ENCODE measurements around the gene DGKI.
"Not testable (repeated sequence)": the region's sequence is repeated elsewhere in the genome, so short reads cannot be mapped to it uniquely, and the experiment has no call there.

The DGKI gene

DNA sequence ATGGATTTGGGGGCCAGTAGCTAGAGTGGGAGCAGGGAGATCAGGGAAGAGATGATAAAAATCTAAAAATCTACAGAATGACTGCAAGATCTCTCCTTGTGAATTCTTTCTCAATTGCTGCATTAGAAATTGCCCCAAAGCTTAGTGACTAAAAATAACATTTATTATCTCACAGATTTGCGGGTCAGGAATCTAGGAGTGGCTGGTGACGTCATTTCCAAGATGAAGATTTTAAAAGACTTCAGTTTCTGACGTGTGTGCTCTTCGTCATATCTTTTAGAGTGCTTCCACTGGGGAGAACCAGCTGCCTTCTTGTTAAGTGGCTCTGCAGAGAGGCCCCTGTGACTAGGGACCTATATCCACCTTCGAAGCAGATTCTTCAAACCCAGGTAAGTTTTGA is 112.6 kb downstream of the DGKI start:
- DNase-seq (ENCODE audit: low spot score) = no peak

- no peak for DNase-seq (ENCODE audit: low spot score)
These were observed 114.6 kb downstream of the DGKI start for GRCh38 chr7:137732168-137732567.

GRCh38 chr7:137731436-137731835 is 115.3 kb downstream of the DGKI start:
- no peak for DNase-seq (ENCODE audit: low spot score)

- no peak for DNase-seq (ENCODE audit: low spot score)
These were observed 118.3 kb downstream of the DGKI start for GRCh38 chr7:137728426-137728825.

DNA sequence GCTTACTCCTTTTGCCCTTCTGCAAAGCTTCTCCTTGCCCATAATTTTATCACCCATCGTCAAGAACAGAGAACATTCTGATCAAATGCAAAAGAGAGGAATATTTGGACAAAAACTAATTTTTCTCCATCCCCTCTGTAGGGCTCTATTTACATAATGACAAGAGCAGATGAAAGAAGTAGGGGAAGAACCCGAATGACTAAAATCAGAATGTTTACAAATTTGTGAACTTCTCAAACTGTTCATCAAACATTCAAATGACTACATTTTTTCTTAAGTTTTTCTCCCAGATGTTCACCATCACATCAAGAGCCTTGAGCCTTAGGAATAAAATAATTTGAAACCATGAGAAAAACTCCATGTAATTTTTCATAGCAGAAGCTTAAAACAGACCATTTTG is 119.4 kb downstream of the DGKI start:
- no peak for DNase-seq (ENCODE audit: low spot score)

- no peak for DNase-seq (ENCODE audit: low spot score)
These were observed 128.4 kb downstream of the DGKI start for GRCh38 chr7:137718355-137718754.

DNA sequence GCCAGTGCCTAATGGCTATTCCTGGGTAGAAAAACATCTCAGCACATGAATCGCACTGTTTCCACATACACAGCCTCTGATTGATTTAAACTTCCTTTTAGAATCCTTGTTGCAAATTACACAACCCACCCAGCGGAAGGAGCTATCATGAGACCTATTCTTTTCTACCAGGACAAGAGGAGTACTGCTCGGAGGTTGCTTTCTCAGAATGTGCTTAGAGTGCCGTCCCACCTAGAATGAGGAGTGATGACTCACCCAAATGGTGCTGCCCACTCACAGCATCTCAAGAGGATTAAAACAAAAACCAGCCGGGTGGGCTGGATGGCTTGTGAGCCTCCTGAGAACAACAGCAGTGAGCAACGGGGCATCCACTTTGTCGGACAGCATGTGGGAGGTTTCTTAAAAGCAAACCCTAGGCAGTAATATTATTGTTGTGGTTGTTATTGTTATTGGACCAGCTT is 128.9 kb downstream of the DGKI start:
- no peak for DNase-seq (ENCODE audit: low spot score)

- no peak for DNase-seq (ENCODE audit: low spot score)
These were observed 129.7 kb downstream of the DGKI start for GRCh38 chr7:137717045-137717444.

GRCh38 chr7:137716061-137716460 is 130.7 kb downstream of the DGKI start:
- no peak for DNase-seq (ENCODE audit: low spot score)

- DNase-seq (ENCODE audit: low spot score) = no peak
These were observed 131.2 kb downstream of the DGKI start for GRCh38 chr7:137715533-137715932.

DNA sequence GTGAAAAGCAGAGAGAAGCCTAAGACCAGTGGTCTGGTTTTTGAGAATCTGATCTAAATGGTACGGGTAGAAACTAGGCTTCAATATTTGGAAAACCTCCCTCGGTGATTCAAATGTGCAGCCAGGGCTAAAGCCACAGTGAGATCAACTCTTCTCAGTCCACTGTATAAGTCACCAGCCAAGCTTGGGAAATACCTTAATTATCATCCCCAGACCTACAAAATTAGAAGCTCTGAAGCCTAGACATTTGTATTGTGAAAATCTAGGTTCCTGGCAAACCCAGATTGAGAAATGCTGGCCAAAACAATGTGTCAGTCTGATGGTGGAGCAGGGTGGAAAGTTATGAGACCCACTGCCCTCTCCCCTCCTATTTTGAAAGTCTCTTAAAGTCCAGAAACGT is 131.7 kb downstream of the DGKI start:
- DNase-seq (ENCODE audit: low spot score) = no peak

DNA sequence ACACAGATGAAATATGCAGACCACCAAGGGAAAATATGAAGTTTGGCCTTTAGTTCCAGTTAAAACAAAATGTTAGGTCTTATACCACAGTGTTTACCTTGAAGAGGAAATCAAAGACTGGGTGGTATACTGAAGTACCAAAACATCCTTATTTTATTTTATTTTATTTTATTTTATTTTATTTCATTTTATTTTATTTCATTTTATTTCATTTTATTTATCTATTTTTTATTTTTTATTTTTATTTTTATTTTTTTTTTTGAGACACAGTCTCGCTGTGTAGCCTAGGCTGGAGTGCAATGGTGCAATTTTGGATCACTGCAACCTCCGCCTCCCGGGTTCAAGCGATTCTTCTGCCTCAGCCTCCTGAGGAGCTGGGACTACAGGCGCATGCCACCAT is 140.4 kb downstream of the DGKI start:
- not testable (repeated sequence) for DNase-seq (ENCODE audit: low spot score)

DNA sequence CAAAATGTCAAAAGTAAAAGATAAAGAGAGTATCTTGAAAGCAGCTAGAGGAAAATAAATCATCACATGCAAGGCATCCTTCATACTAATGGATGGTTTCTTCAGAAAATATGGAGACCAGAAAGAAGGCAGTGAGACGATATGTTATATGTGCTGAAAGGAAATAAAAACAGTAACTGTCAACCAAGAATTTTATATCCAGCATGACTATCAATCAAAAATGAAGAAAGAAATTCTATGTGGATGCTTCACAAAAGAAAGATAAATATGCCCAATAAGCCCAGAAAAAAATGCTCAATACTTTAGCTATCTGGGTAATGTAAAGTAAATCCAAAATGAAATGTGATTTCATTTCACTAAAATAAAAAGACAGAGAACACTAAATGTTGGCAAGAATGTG is 142.1 kb downstream of the DGKI start:
- no peak for DNase-seq (ENCODE audit: low spot score)

DNA sequence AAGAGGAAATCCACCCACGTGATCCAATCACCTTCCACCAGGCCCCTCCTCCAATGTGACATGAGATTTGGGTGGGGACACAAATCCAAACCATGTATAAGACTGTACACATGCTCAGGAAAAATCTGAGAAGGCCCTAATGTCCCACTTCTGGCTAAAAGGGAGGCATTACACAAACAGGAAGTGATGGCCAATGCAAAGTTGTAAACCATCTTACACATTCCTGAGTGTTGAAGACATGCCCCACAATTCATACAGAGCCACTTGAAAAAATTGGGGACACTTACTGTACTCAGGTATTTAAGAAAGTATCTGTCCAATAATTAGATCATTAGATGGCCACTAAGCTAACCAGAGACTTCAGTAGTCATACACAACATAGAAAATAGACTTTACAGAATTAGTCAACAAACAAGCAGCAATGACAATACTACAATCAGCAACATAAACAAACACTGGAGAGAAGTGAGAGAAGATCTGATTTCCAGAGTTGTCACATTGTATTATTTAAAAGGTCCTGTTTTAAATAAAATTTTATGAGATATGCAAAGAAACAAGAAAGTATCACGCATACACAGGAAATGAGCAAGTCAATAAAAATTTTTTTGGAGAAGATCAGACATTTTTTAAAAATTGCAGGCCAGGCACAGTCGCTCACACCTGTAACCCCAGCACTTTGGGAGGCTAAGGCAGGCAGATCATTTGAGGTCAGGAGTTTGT is 143.3 kb downstream of the DGKI start:
- DNase-seq (ENCODE audit: low spot score) = no peak

DNA sequence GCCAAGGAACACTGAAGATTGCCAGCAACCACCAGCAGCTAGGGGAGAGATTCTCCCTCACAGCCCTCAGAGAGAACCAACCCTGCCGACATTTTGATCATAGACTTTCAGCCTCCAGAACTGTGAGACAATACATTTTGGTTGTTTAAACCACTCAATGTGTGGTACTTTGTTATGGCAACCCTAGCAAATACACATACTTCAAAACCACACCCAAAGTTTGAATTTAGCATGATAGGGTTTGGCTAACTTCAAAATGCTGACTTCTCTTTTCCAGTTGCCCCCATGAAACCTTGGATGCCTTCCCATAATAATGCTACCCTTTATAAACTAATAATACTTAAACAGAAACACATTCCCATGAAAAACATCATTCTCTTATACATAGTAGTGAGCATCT is 149.8 kb downstream of the DGKI start:
- DNase-seq (ENCODE audit: low spot score) = no peak

- no peak for DNase-seq (ENCODE audit: low spot score)
These were observed 150.4 kb downstream of the DGKI start for GRCh38 chr7:137696376-137696775.

DNA sequence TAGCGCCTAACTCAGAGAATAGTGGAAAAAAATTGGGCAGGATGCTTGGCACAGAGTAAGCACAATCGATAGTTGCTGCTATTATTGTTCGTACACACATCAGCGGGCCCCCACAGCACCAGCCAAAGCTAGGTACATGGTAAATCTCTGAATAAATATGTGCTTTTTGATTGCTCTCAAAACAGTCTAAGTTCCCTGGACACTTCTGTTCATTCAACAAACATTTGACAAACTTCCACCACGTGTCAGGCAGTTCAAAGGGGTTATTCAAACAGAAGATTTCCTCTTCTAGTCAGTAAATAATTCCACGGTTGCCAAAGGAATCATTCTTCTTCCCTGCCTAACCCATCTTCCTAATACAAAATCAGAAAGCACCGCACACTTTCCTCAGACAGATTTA is 150.8 kb downstream of the DGKI start:
- DNase-seq (ENCODE audit: low spot score) = no peak

DNA sequence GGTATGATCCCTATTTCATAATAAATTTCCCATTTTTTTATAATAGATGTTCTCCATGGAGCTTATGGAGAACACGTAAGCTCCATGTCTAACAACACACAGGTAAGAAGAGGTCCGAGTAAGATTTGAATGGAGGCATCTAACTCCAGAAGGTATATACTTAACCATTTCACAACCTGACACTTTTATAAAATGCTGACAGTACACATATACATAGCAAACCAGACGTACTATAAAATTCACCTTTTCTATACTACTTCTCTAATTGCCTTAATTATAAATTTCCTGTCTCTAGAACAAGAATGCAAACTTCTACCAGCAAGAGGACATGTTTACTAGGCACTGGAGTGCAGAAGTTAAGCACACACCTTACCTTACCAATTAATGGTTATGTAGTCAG is 151.3 kb downstream of the DGKI start:
- DNase-seq (ENCODE audit: low spot score) = no peak

- DNase-seq (ENCODE audit: low spot score) = no peak
These were observed 152.4 kb downstream of the DGKI start for GRCh38 chr7:137694405-137694804.

GRCh38 chr7:137692399-137692798 is 154.4 kb downstream of the DGKI start:
- no peak for DNase-seq (ENCODE audit: low spot score)

DNA sequence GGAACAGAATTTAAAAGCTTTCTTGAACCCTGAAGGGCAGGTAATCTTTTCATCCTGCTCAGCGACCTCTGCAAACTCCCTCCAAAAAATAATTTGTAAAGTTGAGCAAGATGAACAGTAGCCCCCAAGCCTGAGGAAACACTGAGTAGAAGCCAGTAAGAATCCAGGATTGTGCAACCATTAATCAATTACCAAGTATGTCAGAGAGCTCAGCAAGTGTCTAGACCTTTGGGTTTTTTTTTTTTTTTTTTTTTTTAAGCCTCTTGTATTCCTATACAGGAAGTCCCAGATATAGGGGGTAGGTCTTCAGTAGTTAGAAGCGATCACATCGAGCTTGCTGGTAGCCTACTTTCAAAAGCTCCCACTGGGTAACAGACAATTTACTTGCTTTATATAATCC is 155.2 kb downstream of the DGKI start:
- no peak for DNase-seq (ENCODE audit: low spot score)

DNA sequence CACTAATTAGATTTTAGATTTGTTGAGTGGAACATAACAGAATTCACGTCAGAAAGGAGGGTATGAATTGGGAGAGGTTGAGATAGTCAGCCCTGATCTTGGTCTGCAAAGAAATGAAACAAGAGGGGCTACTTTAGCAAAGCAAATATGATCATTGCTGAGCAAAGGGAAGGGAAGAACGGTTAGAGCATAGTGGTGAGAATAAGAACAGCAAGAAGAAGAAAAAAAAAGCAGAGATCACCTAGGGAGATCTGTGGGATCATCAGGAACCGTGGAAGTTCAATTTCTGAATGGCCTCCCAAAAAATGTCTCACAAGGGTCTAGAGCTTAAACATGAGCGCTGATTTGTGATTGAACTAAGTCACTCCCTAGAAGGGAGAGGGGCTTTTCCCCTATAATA is 156.1 kb downstream of the DGKI start:
- DNase-seq (ENCODE audit: low spot score) = no peak

GRCh38 chr7:137689761-137690160 is 157.0 kb downstream of the DGKI start:
- no peak for DNase-seq (ENCODE audit: low spot score)

GRCh38 chr7:137687556-137688265 is 159.1 kb downstream of the DGKI start:
- no peak for DNase-seq (ENCODE audit: low spot score)

Measured in hematopoietic multipotent progenitor cell treated with erythropoietin and hydrocortisone succinate and interleukin-3 and kit ligand, for 15 days (in vitro differentiated cells).